HepG2 (cell line): ENCODE measurements around the gene LDLRAD4. TPM values are rescaled to one million over a fixed set of nuclear protein-coding genes. Genes with fewer than 3 reads are reported as not detected.

Experiments
- ATAC-seq: fragments of 200-7000 bp; cut with Tn5 transposase; 3 replicates; pipeline ENCODE4 v1.9.1; 2020; ENCODE audit warnings: mild to moderate bottlenecking, moderate library complexity
- BruUV-seq: library from RNA; stranded (reverse); fragments of 400-500 nt; replicated peaks from 2 replicates; lab custom pipeline; 2021; lab: Mats Ljungman, UMichigan
- CTCF ChIA-PET: fragments of 300-600 bp; formaldehyde crosslinking; extraction: SDS; loops from one replicate; lab custom pipeline; 2021; ENCODE audit warnings: low total read pairs, inconsistent platforms, low intra/inter-chr PET ratio; lab: Yijun Ruan, JAX
- POLR2A ChIA-PET: fragments of 350-600 bp; sonication (Branson Sonifier 250); formaldehyde crosslinking; loops from one replicate; lab custom pipeline; 2020; ENCODE audit warnings: antibody characterized with exemption, inconsistent platforms; lab: Yijun Ruan, JAX
- DNase-seq: peaks from one replicate; pipeline ENCODE4 v3.0.0-alpha.2; 2015; ENCODE audit warnings: low spot score
- FAIRE-seq: peaks from 3 replicates; lab custom pipeline; 2011; peaks lifted over from hg19 to GRCh38; lab: Jason Lieb, UNC
- H2AFZ ChIP-seq: one replicate; pipeline ENCODE4 v1.6.1; 2011; ENCODE audit warnings: low read length, inconsistent platforms
- H3K27ac ChIP-seq: fragments of 300-600 bp; 3 replicates; pipeline ENCODE4 v1.8.0; 2011; ENCODE audit warnings: mixed run types, mild to moderate bottlenecking, mixed read lengths, low read length, inconsistent platforms; ENCODE audit not compliant: insufficient read depth; ENCODE audit errors: extremely low read length
- H3K27me3 ChIP-seq, 2 experiments: fragments of 200-600 bp in 1 of 2; 2 replicates in 1 of 2; 3 replicates in 1 of 2; pipeline versions ENCODE4 v1.6.0 to v1.8.0; 2011; ENCODE audit warnings: low read length in 2 of 2, mild to moderate bottlenecking in 2 of 2, moderate library complexity in 2 of 2, inconsistent platforms in 1 of 2; ENCODE audit not compliant: insufficient read depth in 2 of 2, control insufficient read depth in 1 of 2
- H3K36me3 ChIP-seq, 2 experiments: fragments of 200-600 bp in 1 of 2; replicated peaks in 1 of 2; 2 replicates in 1 of 2; 3 replicates in 1 of 2; pipeline versions ENCODE4 v1.5.1 to v1.8.0; 2011; ENCODE audit warnings: low read length in 2 of 2, inconsistent platforms in 1 of 2; ENCODE audit not compliant: insufficient read depth in 2 of 2, control insufficient read depth in 1 of 2
- H3K4me1 ChIP-seq: 2 replicates; pipeline ENCODE4 v1.5.1; 2012; ENCODE audit warnings: low read length, inconsistent platforms; ENCODE audit not compliant: insufficient read depth
- H3K4me2 ChIP-seq: 2 replicates; pipeline ENCODE4 v1.6.0; 2011; ENCODE audit warnings: low read depth, low read length, inconsistent platforms
- H3K4me3 ChIP-seq, 3 experiments: fragments of 200-600 bp in 1 of 3; sonication (generic), shearing (Covaris generic) in 1 of 3; replicated peaks in 1 of 3; 2 replicates each; pipeline ENCODE4 v1.5.1; 2011 to 2016; ENCODE audit warnings: low read length in 3 of 3, inconsistent platforms in 2 of 3, low read depth in 2 of 3, mild to moderate bottlenecking in 2 of 3, control low read depth in 1 of 3, mixed read lengths in 1 of 3; ENCODE audit not compliant: insufficient read depth in 1 of 3
- H3K79me2 ChIP-seq: one replicate; pipeline ENCODE4 v1.6.1; 2011; ENCODE audit warnings: low read length, inconsistent platforms; ENCODE audit not compliant: insufficient read depth
- H3K9ac ChIP-seq: 2 replicates; pipeline ENCODE4 v1.6.0; 2011; ENCODE audit warnings: mild to moderate bottlenecking, low read depth, low read length, inconsistent platforms; ENCODE audit not compliant: insufficient read depth
- H3K9me3 ChIP-seq: 2 replicates; pipeline ENCODE4 v1.5.1; 2012; ENCODE audit warnings: mild to moderate bottlenecking, low read length
- H4K20me1 ChIP-seq: 2 replicates; pipeline ENCODE4 v1.6.0; 2011; ENCODE audit warnings: inconsistent platforms, mild to moderate bottlenecking, low read length, moderate library complexity; ENCODE audit not compliant: insufficient read depth
- ADNP ChIP-seq: sonication (generic); formaldehyde crosslinking; IDR thresholded peaks from 2 replicates; pipeline ENCODE4 v1.4.0; 2020; ENCODE audit warnings: missing genetic modification reagents
- FOXO1 ChIP-seq: sonication (generic); formaldehyde crosslinking; IDR thresholded peaks from 2 replicates; pipeline ENCODE4 v1.4.0; 2020; ENCODE audit warnings: missing genetic modification reagents
- GFI1 ChIP-seq: sonication (generic); formaldehyde crosslinking; IDR thresholded peaks from 2 replicates; pipeline ENCODE4 v1.5.0; 2020; ENCODE audit warnings: missing genetic modification reagents, mild to moderate bottlenecking, borderline replicate concordance
- HDAC1 ChIP-seq: sonication (generic); formaldehyde crosslinking; IDR thresholded peaks from 2 replicates; pipeline ENCODE4 v1.5.1; 2020; ENCODE audit warnings: mild to moderate bottlenecking, missing genetic modification reagents
- MIER3 ChIP-seq: IDR thresholded peaks from 2 replicates; pipeline ENCODE4 v1.6.1; 2016; ENCODE audit warnings: missing compliant biosample characterization, borderline replicate concordance
- PAWR ChIP-seq: sonication (generic); formaldehyde crosslinking; IDR thresholded peaks from 2 replicates; pipeline ENCODE4 v1.4.0; 2020; ENCODE audit warnings: missing genetic modification reagents, mild to moderate bottlenecking, borderline replicate concordance
- SMAD1 ChIP-seq: sonication (generic); formaldehyde crosslinking; IDR thresholded peaks from 2 replicates; pipeline ENCODE4 v1.4.0; 2020; ENCODE audit warnings: missing genetic modification reagents, low read depth, mild to moderate bottlenecking, borderline replicate concordance
- THYN1 ChIP-seq: sonication (generic); formaldehyde crosslinking; IDR thresholded peaks from 2 replicates; pipeline ENCODE4 v1.8.1; 2023; ENCODE audit warnings: low read depth, mild to moderate bottlenecking, moderate library complexity, missing genetic modification reagents, borderline replicate concordance
- ZBTB10 ChIP-seq: sonication (generic); formaldehyde crosslinking; IDR thresholded peaks from 2 replicates; pipeline ENCODE4 v1.4.0; 2020; ENCODE audit warnings: missing genetic modification reagents, borderline replicate concordance
- ZIK1 ChIP-seq: sonication (generic); formaldehyde crosslinking; IDR thresholded peaks from 2 replicates; pipeline ENCODE4 v1.5.0; 2020; ENCODE audit warnings: mild to moderate bottlenecking, low read depth, missing genetic modification reagents, borderline replicate concordance
- ZNF382 ChIP-seq: sonication (generic); formaldehyde crosslinking; IDR thresholded peaks from 2 replicates; pipeline ENCODE4 v1.5.0; 2020; ENCODE audit warnings: missing genetic modification reagents, mild to moderate bottlenecking, borderline replicate concordance
- WGBS: methylation state at CpG from one replicate; pipeline ENCODE4 v1.1.6; 2017; ENCODE audit warnings: low lambda C conversion rate; 5-methylcytosine and 5-hydroxymethylcytosine counted together
- in situ Hi-C: cut with HindIII; loops from 2 replicates; pipeline ENCODE4 v1.10.0; 2017; ENCODE audit warnings: low pct_unique_long_range_greater_than_20kb; ENCODE audit not compliant: extremely low pct_ligation_motif_present
- intact Hi-C: fragments of 100-400 bp; cut with micrococcal nuclease; formaldehyde crosslinking; loops from one replicate; pipeline ENCODE4 v1.10.0; 2022; ENCODE audit not compliant: unreplicated experiment
- polyA plus RNA-seq, 8 experiments: library from polyadenylated mRNA; depleted of rRNA in 3 of 8; stranded (reverse) in 7 of 8; unstranded in 1 of 8; fragments of >200 nt; fragmentation: Illumina TruSeq in 4 of 8; extraction: Trizol in 4 of 8; gene quantifications; 2 replicates each; pipeline versions ENCODE4 v1.2.1 to v1.2.3, GENCODE V29; 2011 to 2016; ENCODE audit warnings: low read depth in 4 of 8, missing spikeins in 1 of 8, mixed read lengths in 1 of 8; ENCODE audit not compliant: insufficient read depth in 1 of 8
- total RNA-seq, 5 experiments: library from RNA; depleted of rRNA; stranded (reverse); fragments of >200 nt; fragmentation: Illumina TruSeq; extraction: Trizol; gene quantifications; 2 replicates each; pipeline ENCODE4 v1.2.3, GENCODE V29; 2016; ENCODE audit warnings: low read depth in 1 of 5
- TF ChIP-seq, protein P1 (sequence below): sonication (generic); formaldehyde crosslinking; IDR thresholded peaks from 2 replicates; pipeline ENCODE4 v1.4.0; 2020; ENCODE audit warnings: missing genetic modification reagents, borderline replicate concordance

Gene LDLRAD4
- total and polyA plus RNA-seq, 2 of the 13 experiments (the other 11 are each of a cell fraction or from before 2014, with no cell fraction given), result 13.6 to 20.9 TPM

DNA sequence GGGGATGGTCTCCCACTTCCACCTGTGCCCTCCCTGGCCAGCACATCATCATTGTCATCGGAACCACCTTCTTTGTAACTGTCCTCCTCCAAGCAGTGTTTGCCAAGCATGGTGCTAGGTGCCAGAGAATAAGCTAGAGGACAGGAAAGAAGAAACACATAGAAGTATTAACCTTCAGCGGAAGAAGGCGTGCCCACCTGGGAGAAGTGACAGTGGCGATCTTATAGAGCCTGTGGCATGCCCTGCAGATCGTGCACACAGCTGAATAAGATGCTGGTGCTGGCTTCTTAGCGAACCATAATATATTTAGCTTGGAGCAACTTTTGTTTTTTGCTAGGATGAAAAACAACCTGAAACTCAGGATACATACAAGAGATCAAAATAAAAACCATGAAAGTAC lies 359.8 kb downstream of the LDLRAD4 start (continued):
- no peak for TF ChIP-seq HDAC1 (CRISPR knock-in tag)

GRCh38 chr18:13579874-13580273 lies 361.3 kb downstream of the LDLRAD4 start:
- in situ Hi-C loops, result no loop called here
- FAIRE-seq, result no peak
- no peaks in the 10 kb centered on the region for H3K79me2 ChIP-seq
- no TSS peak for BruUV-seq
- H3K4me2 ChIP-seq, result no peak overlapping the region
- POLR2A ChIA-PET, result no interaction called here
- no peaks in the 10 kb centered on the region for H3K4me1 ChIP-seq
- H3K27me3 ChIP-seq, result no peaks in the 10 kb centered on the region
- H3K9ac ChIP-seq, result no peak overlapping the region
- no peak overlapping the region for H3K4me3 ChIP-seq
- H3K9me3 ChIP-seq, result no peaks in the 10 kb centered on the region
- CTCF ChIA-PET, result no interaction called here
- peaks cover 5% of the 10 kb centered on the region; the same call in 1 of the 2 replicates for H4K20me1 ChIP-seq
- no peak overlapping the region for H3K27ac ChIP-seq
- no peak overlapping the region for H2AFZ ChIP-seq
- no peak for ATAC-seq
- intact Hi-C loops, result no loop called here
- 84% methylated on average over 3 of the region's 3 CpGs for WGBS
- H3K36me3 ChIP-seq, result no peaks in the 10 kb centered on the region
- no peak for DNase-seq
- TF ChIP-seq ZIK1 (CRISPR knock-in tag) (no peak), MIER3 (CRISPR knock-in tag) (no peak), ZNF382 (no peak), THYN1 (CRISPR knock-in tag) (no peak), FOXO1 (CRISPR knock-in tag) (no peak), GFI1 (no peak), ZBTB10 (CRISPR knock-in tag) (no peak), PAWR (no peak), SMAD1 (CRISPR knock-in tag) (no peak), ADNP (CRISPR knock-in tag) (no peak)
- TF ChIP-seq, protein P1, sequence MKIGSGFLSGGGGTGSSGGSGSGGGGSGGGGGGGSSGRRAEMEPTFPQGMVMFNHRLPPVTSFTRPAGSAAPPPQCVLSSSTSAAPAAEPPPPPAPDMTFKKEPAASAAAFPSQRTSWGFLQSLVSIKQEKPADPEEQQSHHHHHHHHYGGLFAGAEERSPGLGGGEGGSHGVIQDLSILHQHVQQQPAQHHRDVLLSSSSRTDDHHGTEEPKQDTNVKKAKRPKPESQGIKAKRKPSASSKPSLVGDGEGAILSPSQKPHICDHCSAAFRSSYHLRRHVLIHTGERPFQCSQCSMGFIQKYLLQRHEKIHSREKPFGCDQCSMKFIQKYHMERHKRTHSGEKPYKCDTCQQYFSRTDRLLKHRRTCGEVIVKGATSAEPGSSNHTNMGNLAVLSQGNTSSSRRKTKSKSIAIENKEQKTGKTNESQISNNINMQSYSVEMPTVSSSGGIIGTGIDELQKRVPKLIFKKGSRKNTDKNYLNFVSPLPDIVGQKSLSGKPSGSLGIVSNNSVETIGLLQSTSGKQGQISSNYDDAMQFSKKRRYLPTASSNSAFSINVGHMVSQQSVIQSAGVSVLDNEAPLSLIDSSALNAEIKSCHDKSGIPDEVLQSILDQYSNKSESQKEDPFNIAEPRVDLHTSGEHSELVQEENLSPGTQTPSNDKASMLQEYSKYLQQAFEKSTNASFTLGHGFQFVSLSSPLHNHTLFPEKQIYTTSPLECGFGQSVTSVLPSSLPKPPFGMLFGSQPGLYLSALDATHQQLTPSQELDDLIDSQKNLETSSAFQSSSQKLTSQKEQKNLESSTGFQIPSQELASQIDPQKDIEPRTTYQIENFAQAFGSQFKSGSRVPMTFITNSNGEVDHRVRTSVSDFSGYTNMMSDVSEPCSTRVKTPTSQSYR (CRISPR knock-in tag), result no peak
